ENCODE results near the gene SSB. TPM values are rescaled to one million over a fixed set of nuclear protein-coding genes. Genes with fewer than 3 reads are reported as not detected.
"Not testable (repeated sequence)": the region's sequence is repeated elsewhere in the genome, so short reads cannot be mapped to it uniquely, and the experiment has no call there.

The SSB gene
- total RNA-seq, 4 donors from 2014 or later: 57.1 to 73.0 (median 63.6) TPM

- H3K9me3 ChIP-seq: no peaks in the 10 kb centered on the region
- intact Hi-C loops (cut with DNase I): no loop called here
- 91% methylated on average over 4 of the region's 4 CpGs for whole genome bisulfite sequencing
Observed at GRCh38 chr2:169853041-169853668, 54.5 kb downstream of the SSB start.

GRCh38 chr2:169855281-169856258, 56.9 kb downstream of the SSB start:
- intact Hi-C loops (cut with DNase I); DNase-seq (ENCODE audit: extremely low spot score); H3K4me1 ChIP-seq; H3K27me3 ChIP-seq; H3K36me3 ChIP-seq; H3K27ac ChIP-seq (replicated peaks in 1 of 4); H3K4me3 ChIP-seq; H3K9me3 ChIP-seq: not testable (repeated sequence)
- 97% methylated on average over 16 of the region's 42 CpGs for WGBS

More at GRCh38 chr2:169853041-169853668, 54.5 kb downstream of the SSB start:
- no peak for DNase-seq (ENCODE audit: extremely low spot score)
- TF ChIP-seq CTCF (IDR thresholded peaks at IDR 0.05) (no peak), POLR2A (IDR thresholded peaks at IDR 0.05; ENCODE audit: low read depth) (no peak), POLR2AphosphoS5 (IDR thresholded peaks at IDR 0.05) (no peak), EP300 (IDR thresholded peaks at IDR 0.05) (no peak)
- H3K27me3 ChIP-seq: no peaks in the 10 kb centered on the region
- no peaks in the 10 kb centered on the region for H3K36me3 ChIP-seq
- no peak overlapping the region for H3K27ac ChIP-seq (replicated peaks in 1 of 4)
- peaks cover 4 to 24% (median 16%) of the 10 kb centered on the region in 4 donors for H3K4me1 ChIP-seq
- no peak overlapping the region for H3K4me3 ChIP-seq

- intact Hi-C loops (cut with DNase I): no loop called here
- Histone ChIP-seq H3K4me3 (no peak overlapping the region), H3K27ac (replicated peaks in 1 of 4) (no peak overlapping the region), H3K9me3 (no peaks in the 10 kb centered on the region), H3K27me3 (no peaks in the 10 kb centered on the region), H3K4me1 (peaks cover 6 to 17% (median 13%) of the 10 kb centered on the region in 4 donors), H3K36me3 (no peaks in the 10 kb centered on the region)
- 97% methylated on average over 4 of the region's 4 CpGs for WGBS
- DNase-seq (ENCODE audit: extremely low spot score): no peak
- TF ChIP-seq CTCF (IDR thresholded peaks at IDR 0.05) (no peak), POLR2A (IDR thresholded peaks at IDR 0.05; ENCODE audit: low read depth) (no peak), EP300 (IDR thresholded peaks at IDR 0.05) (no peak)
Observed at GRCh38 chr2:169859423-169859822, 60.8 kb downstream of the SSB start.

GRCh38 chr2:169860149-169860548, 61.5 kb downstream of the SSB start:
- H3K4me1 ChIP-seq: peaks cover 6 to 21% (median 14%) of the 10 kb centered on the region in 4 donors
- DNase-seq (ENCODE audit: extremely low spot score): no peak
- 95% methylated on average over 4 of the region's 4 CpGs for WGBS
- H3K36me3 ChIP-seq: no peaks in the 10 kb centered on the region
- intact Hi-C loops (cut with DNase I): no loop called here
- no peak overlapping the region for H3K4me3 ChIP-seq
- H3K27me3 ChIP-seq: no peaks in the 10 kb centered on the region
- H3K27ac ChIP-seq (replicated peaks in 1 of 4): no peak overlapping the region
- H3K9me3 ChIP-seq: no peaks in the 10 kb centered on the region
- TF ChIP-seq POLR2AphosphoS5 (IDR thresholded peaks at IDR 0.05) (no peak), CTCF (IDR thresholded peaks at IDR 0.05) (no peak), POLR2A (IDR thresholded peaks at IDR 0.05; ENCODE audit: low read depth) (no peak), EP300 (IDR thresholded peaks at IDR 0.05) (no peak)

Other genes starting within 250 kb of the SSB start
- gene FASTKD1, start 225.0 kb upstream of the SSB start, total RNA-seq: 10 to 100 TPM in 2 of 4 donors, 1 to 10 TPM in 2; 8.3 to 15.4 (median 11.0) TPM
- 10 to 100 TPM; 26.5 to 48.6 (median 34.5) TPM for gene PPIG, start 214.5 kb upstream of the SSB start, total RNA-seq
- under 1 TPM in 1 of 4 donors, not detected in 3; 0.80 TPM for gene CFAP210, start 104.5 kb upstream of the SSB start, total RNA-seq
- 10 to 100 TPM in 1 of 4 donors, 1 to 10 TPM in 3; 3.3 to 18.7 (median 6.6) TPM for gene PHOSPHO2, start 104.4 kb upstream of the SSB start, total RNA-seq
- gene KLHL23, start 65.0 kb upstream of the SSB start, total RNA-seq: 10 to 100 TPM; 36.9 to 66.9 (median 52.8) TPM
- gene METTL5, start 26.0 kb downstream of the SSB start, total RNA-seq: 100 to 1,000 TPM in 1 of 4 donors, 10 to 100 TPM in 3; 66.2 to 104 (median 75.2) TPM
- gene UBR3, start 28.6 kb downstream of the SSB start, total RNA-seq: 10 to 100 TPM; 46.1 to 80.2 (median 58.8) TPM